DOHH2 (cell line): Measurements from ENCODE around the gene MGAT5.

Source experiments
- H3F3A ChIP-seq: fragments of 200-600 bp; sonication (generic), shearing (Covaris generic); 2 replicates; pipeline ENCODE4 v1.6.0; 2016; ENCODE audit warnings: antibody characterized with exemption, mild to moderate bottlenecking; ENCODE audit not compliant: control insufficient read depth, insufficient read depth
- H3K27ac ChIP-seq: fragments of 200-600 bp; sonication (generic); 2 replicates; pipeline ENCODE4 v1.5.1; 2014; ENCODE audit warnings: low read depth, mild to moderate bottlenecking, low read length, moderate library complexity
- H3K27me3 ChIP-seq: fragments of 200-600 bp; sonication (generic); 2 replicates; pipeline ENCODE4 v1.6.1; 2014; ENCODE audit warnings: mild to moderate bottlenecking, low read length, mixed read lengths; ENCODE audit not compliant: control insufficient read depth
- H3K36me3 ChIP-seq: fragments of 200-600 bp; sonication (generic); 2 replicates; pipeline ENCODE4 v1.6.1; 2014; ENCODE audit warnings: mild to moderate bottlenecking, low read length, moderate library complexity, mixed read lengths; ENCODE audit not compliant: control insufficient read depth
- H3K4me1 ChIP-seq: fragments of 200-600 bp; sonication (generic); 2 replicates; pipeline ENCODE4 v1.6.1; 2014; ENCODE audit warnings: mild to moderate bottlenecking, low read length, mixed read lengths; ENCODE audit not compliant: control insufficient read depth
- H3K4me2 ChIP-seq: fragments of 200-600 bp; sonication (generic); 2 replicates; pipeline ENCODE4 v1.6.0; 2014; ENCODE audit warnings: mild to moderate bottlenecking, low read length, moderate library complexity
- H3K4me3 ChIP-seq: fragments of 200-600 bp; sonication (generic); 2 replicates; pipeline ENCODE4 v1.5.1; 2014; ENCODE audit warnings: mild to moderate bottlenecking, low read length, mixed read lengths
- H3K79me2 ChIP-seq: fragments of 200-600 bp; sonication (generic); 2 replicates; pipeline ENCODE4 v1.6.1; 2014; ENCODE audit warnings: mild to moderate bottlenecking, low read length, mixed read lengths; ENCODE audit not compliant: control insufficient read depth
- H3K9me2 ChIP-seq: fragments of 200-600 bp; sonication (generic); replicated peaks from 2 replicates; pipeline ENCODE4 v1.6.1; 2014; ENCODE audit warnings: mild to moderate bottlenecking, low read length, mixed read lengths; ENCODE audit not compliant: control insufficient read depth
- H3K9me3 ChIP-seq: fragments of 200-600 bp; sonication (generic); 2 replicates; pipeline ENCODE4 v1.6.1; 2014; ENCODE audit warnings: antibody characterized with exemption, low read length, mixed read lengths; ENCODE audit not compliant: control insufficient read depth, insufficient read depth
- H4K20me1 ChIP-seq: fragments of 200-600 bp; sonication (generic); 2 replicates; pipeline ENCODE4 v1.6.0; 2014; ENCODE audit warnings: low read depth, mild to moderate bottlenecking, antibody characterized with exemption, low read length, moderate library complexity; ENCODE audit not compliant: control insufficient read depth, insufficient read depth
- CTCF ChIP-seq: fragments of 200-600 bp; sonication (generic); IDR thresholded peaks from one replicate; pipeline ENCODE4 v1.5.1; 2014; ENCODE audit warnings: antibody characterized with exemption, mild to moderate bottlenecking, low read depth, low read length; ENCODE audit not compliant: poor library complexity, severe bottlenecking
- EZH2phosphoT487 ChIP-seq: fragments of 200-600 bp; sonication (generic); IDR thresholded peaks from 2 replicates; pipeline ENCODE4 v1.6.1; 2017; ENCODE audit warnings: borderline replicate concordance, mild to moderate bottlenecking, antibody characterized with exemption, low read length, moderate library complexity, mixed read lengths

MGAT5 gene

GRCh38 chr2:134397146-134397896 is 143.4 kb downstream of the MGAT5 start:
- H3K36me3 ChIP-seq = peaks cover under 1% of the 10 kb centered on the region; the same call in 1 of the 2 replicates
- TF ChIP-seq EZH2phosphoT487 (no peak), CTCF (no peak)
- no peaks in the 10 kb centered on the region for H3K9me3 ChIP-seq
- H3K79me2 ChIP-seq = no peaks in the 10 kb centered on the region
- no peak overlapping the region for H3K4me2 ChIP-seq
- H3K9me2 ChIP-seq = no peaks in the 10 kb centered on the region
- no peak overlapping the region for H3K27ac ChIP-seq
- H4K20me1 ChIP-seq = no peaks in the 10 kb centered on the region
- no peak overlapping the region for H3K4me3 ChIP-seq
- H3K27me3 ChIP-seq = no peaks in the 10 kb centered on the region
- no peaks in the 10 kb centered on the region for H3K4me1 ChIP-seq
- H3F3A ChIP-seq = no peaks in the 10 kb centered on the region

GRCh38 chr2:134398300-134398699 is 144.4 kb downstream of the MGAT5 start:
- H3K36me3 ChIP-seq = peaks cover 10% of the 10 kb centered on the region
- no peaks in the 10 kb centered on the region for H3K79me2 ChIP-seq
- no peaks in the 10 kb centered on the region for H3K4me1 ChIP-seq
- no peaks in the 10 kb centered on the region for H3F3A ChIP-seq
- no peak overlapping the region for H3K27ac ChIP-seq
- TF ChIP-seq CTCF (no peak), EZH2phosphoT487 (no peak)
- no peaks in the 10 kb centered on the region for H4K20me1 ChIP-seq
- H3K4me2 ChIP-seq = no peak overlapping the region
- no peaks in the 10 kb centered on the region for H3K9me2 ChIP-seq
- H3K4me3 ChIP-seq = no peak overlapping the region
- no peaks in the 10 kb centered on the region for H3K27me3 ChIP-seq
- no peaks in the 10 kb centered on the region for H3K9me3 ChIP-seq

GRCh38 chr2:134399096-134399495 is 145.2 kb downstream of the MGAT5 start:
- no peaks in the 10 kb centered on the region for H3K79me2 ChIP-seq
- peaks cover 18% of the 10 kb centered on the region for H3K36me3 ChIP-seq
- H3K27ac ChIP-seq = no peak overlapping the region
- H3K4me1 ChIP-seq = no peaks in the 10 kb centered on the region
- no peaks in the 10 kb centered on the region for H3K27me3 ChIP-seq
- TF ChIP-seq EZH2phosphoT487 = no peak
- TF ChIP-seq CTCF = no peak
- H3K9me2 ChIP-seq = no peaks in the 10 kb centered on the region
- H3K4me2 ChIP-seq = no peak overlapping the region
- no peaks in the 10 kb centered on the region for H3K9me3 ChIP-seq
- H3F3A ChIP-seq = no peaks in the 10 kb centered on the region
- no peaks in the 10 kb centered on the region for H4K20me1 ChIP-seq
- H3K4me3 ChIP-seq = no peak overlapping the region
